ENCODE measurements around the gene PBX3. TPM values are rescaled to one million over a fixed set of nuclear protein-coding genes. Genes with fewer than 3 reads are reported as not detected.
A peak's percentile ranks its signal among the peaks of the same experiment; 100 is the strongest.

The PBX3 gene
- total RNA-seq, 1 donor: 22.4 TPM

DNA sequence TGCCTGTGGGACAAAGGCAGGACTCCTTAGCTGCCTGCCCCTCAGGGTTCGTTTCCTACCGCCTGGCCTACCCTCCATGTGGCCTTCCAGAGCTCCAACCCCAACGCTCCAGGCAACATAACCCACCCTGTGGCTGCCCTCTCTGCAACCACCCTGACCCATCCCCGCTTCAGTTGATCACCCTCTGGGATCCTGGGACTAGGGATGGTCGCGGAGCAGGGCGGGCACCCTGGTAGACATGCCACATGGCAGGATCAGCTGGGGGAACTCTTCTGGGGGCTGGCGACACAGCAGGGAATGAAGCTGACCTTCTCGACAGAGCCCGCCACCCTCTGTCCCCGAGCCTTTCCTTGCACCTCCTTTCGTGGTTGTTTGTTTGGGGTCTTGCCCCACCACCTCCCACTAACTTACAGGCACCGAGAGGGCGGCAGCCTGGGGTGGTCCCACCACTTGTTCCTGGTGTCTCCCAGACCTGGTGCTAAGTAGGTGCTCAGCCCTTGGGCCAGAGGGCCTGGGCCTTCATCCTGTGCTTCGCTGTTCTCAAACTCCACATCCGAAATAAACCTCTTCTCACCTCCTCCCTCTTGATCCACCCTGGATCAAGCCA lies 243.1 kb downstream of the PBX3 start:
- DNase-seq (ENCODE audit: low read depth in 2 of 3, low spot score in 2 of 3): no peak

GRCh38 chr9:125990793-125991220 lies 243.6 kb downstream of the PBX3 start:
- no peak for DNase-seq (ENCODE audit: low read depth in 2 of 3, low spot score in 2 of 3)

DNA sequence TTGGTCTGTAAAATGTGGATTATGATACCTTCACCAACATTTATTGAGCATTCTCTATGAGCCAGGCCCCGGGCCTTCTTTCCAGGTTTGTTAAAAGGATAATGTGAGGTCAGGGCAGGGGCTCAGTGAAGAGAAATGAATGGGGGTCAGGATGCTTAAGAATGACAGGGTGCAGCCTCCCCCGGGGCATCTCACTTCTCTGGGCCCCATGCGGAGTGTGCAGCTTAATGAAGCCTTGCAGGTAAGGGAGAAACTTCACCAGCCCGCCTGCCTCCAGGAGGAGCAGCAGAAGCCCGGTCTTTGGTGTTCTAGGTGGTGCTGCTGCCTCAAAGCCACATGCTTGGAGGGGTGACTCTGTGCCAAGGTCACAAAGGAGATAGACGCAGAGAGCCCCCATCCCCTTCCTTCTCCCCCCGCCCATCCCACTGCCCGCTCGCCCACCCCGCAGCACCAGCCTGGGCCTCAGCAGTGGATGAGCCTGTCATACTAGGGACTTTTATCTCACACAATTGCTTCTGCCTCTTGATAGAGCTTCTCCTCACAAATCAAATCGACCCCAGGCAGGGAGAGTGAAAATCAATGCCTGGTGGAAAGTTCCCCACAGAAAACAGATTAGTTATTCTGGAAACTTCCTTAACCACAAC lies 244.8 kb downstream of the PBX3 start:
- DNase-seq (ENCODE audit: low read depth in 2 of 3, low spot score in 2 of 3): no peak

- DNase-seq (ENCODE audit: low read depth in 2 of 3, low spot score in 2 of 3): no peak
These were observed 245.4 kb downstream of the PBX3 start for GRCh38 chr9:125992557-125992956.

GRCh38 chr9:125993466-125993865 lies 246.3 kb downstream of the PBX3 start:
- DNase-seq (ENCODE audit: low read depth in 2 of 3, low spot score in 2 of 3): no peak

DNA sequence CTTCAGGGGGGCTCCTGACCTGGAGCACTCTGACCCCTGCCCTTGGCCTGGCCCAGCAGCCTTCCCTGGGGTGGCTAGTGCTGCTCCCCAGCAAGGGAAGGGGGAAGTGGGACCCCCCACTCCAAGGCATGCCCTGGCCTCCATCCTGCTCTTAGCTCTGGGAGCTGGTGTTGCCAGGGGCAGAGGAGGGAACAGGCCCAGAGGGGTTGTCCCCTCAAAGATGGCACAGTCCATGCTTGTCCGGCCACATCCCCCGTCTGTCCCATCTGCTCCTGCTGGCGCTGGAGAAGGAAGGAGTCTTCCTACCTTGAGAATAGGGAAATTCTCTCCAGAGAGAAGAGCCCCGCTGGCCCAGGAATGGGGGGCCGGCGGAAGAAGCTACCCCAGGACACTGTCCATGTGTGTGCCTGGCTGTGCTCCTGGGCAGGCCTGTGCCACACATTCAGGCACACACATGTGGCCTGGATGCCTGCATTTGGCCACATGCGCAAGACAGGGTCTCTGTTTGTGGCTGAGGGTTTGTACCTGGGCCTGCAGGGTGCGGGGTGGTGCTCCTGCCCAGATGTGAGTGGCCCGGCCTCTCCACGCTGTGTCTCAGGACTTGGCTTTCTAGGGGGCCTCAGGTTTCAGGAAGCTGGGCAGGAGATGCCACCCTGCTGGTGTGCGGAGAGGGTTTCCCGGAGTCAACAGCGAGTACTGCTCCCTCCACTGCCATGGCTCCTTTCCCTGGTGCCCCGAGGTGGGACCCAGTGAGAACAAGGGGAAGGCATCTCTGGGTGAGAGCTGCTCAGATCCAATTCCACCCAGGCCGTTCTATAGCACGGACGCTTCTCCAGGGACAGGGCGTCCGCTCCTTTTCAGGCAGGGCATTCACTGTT lies 247.1 kb downstream of the PBX3 start:
- DNase-seq (ENCODE audit: low read depth in 2 of 3, low spot score in 2 of 3): no peak

- no peak for DNase-seq (ENCODE audit: low read depth in 2 of 3, low spot score in 2 of 3)
These were observed 247.8 kb downstream of the PBX3 start for GRCh38 chr9:125995006-125995405.

- DNase-seq (ENCODE audit: low read depth in 2 of 3, low spot score in 2 of 3): no peak
These were observed 248.5 kb downstream of the PBX3 start for GRCh38 chr9:125995706-125996105.

GRCh38 chr9:125996791-125997190 lies 249.6 kb downstream of the PBX3 start:
- no peak for DNase-seq (ENCODE audit: low read depth in 2 of 3, low spot score in 2 of 3)

DNA sequence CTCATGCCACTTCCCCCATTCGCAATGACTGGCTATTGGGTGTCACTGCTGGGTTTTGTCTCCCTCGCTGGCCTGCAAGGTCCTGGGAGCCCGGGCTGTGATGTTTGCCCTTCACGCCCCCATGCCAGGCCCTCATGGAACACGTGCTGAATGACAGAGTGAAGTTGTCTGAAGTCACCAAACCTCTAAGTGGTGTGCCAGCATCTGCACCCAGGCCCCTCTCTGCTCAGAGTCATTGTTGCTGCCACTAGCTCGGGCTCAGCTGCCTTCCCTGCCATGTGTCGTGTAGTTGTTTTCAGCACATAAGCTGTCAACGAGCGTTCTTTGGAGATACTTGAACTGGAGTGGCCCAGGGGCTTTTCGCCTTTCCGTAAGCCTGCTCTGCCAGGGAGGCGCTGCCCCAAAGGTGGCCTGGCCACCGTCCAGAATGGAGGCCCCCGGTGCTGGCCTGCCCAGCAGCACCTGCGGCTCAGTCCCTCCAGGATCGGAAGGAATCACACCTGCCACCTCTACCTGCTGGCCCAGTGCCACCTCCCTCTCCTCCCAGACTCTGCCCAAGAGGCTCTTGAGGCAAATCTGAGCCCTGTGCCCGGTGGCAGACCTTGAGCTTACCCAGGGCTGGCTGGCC lies 250.1 kb downstream of the PBX3 start:
- no peak for DNase-seq (ENCODE audit: low read depth in 2 of 3, low spot score in 2 of 3)

DNA sequence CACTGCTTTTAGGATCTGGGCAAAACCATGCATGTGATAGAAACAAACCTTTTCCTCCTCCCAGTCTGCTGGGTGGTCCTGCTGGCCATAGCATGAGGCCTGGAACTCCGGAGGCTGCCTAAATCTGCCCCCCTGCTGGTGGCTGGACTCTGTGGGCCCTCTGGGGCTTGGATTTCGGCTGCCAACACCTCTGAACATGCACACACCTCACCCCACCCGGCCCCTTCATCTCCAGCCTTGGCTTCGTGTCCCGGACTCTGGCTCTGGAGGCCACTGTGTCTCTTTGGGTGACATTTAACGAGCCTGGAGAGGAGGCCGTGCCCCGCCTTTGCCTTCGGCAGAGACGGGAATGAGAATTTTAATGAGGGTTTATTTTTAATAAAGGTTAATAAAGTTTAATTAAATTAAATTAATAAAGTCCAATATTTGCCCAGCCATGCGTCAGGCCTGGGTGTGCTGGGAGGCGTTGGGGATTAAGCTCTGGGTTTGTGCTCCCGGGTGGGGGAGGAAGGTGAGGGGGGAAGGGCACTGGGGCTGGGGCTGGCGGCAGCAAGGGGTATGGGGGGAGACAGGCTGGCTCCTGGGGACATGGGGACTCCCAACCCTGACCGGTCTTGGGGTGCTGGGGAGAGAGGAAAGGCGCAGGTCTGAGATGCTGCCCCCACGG lies 251.8 kb downstream of the PBX3 start:
- no peak for DNase-seq (ENCODE audit: low read depth in 2 of 3, low spot score in 2 of 3)

DNA sequence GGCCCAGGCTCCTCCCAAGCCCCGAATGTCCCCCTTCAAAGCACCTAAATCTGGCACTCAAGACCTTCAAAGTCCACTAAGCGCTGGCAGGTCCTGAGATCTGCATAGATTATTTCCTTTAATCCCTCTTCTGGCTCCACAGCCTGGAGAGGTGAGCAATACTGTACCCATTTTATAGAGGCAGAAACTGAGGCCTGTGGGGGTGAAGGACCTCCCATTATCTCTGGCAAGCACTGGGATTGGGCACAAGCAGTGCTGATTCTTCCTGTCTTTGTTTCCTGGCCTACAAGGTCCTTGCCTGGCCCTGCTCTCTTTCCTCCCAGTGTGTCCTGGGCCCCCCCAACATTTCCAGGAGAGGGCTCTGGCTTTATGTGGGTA lies 252.3 kb downstream of the PBX3 start:
- no peak for DNase-seq (ENCODE audit: low read depth in 2 of 3, low spot score in 2 of 3)

GRCh38 chr9:126000256-126000655 lies 253.1 kb downstream of the PBX3 start:
- DNase-seq (ENCODE audit: low read depth in 2 of 3, low spot score in 2 of 3): no peak

DNA sequence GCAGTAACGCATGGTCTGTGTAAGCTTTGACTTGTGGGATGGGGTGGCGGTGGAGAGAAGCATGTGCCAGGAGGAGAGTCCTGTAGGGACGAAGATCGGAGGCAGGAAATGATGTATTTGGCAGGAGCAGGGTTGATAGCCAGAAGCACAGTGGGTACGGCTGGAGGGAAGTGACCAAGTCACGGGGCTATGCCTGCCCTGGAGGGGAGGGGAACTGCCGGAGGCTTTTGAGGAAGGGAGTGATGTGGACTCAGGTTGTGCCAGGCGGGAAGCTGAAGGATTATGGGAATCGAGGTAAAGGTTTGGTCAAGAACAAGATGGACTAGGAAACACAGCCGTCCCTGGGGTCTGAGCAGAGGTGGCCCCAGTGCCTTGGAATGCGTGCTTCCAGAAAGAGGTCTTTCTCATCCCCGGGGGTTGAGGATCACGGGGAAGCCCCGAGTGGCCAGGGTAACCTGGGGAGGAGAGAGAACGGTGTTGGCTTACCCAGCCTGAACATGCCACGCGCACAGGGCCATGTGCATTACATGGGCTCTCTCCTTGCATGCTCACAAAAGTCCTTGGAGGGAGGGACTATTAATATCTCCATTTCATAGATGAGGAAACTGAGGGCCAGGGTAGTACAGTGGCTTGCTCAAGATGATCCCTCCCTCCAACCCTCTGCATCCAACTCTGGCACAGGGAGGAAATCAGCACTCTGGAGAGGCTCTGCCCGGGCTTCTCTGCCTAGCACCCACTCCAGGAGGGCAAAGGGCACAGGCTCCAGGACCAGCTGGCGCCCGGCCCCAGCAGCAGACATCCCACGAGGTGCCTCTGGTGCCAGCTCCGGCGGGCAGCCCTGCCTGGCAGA lies 253.8 kb downstream of the PBX3 start:
- DNase-seq (ENCODE audit: low read depth in 2 of 3, low spot score in 2 of 3): no peak

GRCh38 chr9:126001581-126002225 lies 254.5 kb downstream of the PBX3 start:
- DNase-seq (ENCODE audit: low read depth in 2 of 3, low spot score in 2 of 3): no peak

DNA sequence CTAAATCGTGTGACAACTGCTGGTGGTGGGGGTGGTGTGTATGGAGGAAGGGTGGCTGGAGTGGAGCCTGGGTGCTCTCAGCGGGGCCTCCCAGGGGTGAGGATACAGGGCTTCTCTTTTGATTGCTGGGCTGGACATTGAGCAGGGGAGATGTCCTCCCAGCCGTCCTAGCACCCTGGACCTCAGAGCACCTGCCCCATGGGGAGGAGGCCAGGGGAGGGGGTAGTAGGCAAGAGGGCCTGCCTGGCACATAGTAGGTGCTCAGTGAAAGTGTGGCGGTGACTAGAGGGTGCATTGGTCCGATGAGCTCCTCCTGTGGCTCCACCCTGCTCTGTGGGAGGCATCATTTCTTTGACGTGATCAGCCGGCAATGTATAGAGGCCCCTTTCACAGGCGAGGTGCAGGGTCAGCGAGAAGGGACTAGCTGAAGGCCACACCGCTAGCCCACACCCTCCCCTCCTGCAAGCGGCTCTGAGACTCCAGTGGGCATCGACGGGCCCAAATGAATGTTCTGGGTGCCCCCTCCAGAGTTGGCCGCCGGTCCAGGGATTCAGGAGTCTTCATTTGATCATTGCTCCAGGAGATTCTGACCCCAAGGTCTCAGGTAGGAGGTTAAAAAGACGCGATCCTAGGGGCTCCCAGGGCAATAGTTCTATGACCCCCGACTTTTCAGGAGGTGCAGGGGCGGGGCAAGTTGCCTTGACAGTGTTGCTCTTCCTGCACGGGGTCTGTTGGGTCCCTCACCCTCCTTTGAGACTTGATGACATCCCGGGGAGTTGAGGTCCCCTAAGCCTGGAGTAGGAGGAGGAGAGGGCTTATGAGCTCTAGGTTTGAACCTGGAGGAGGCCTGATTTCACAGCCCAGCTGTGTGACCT lies 255.5 kb downstream of the PBX3 start:
- DNase-seq (ENCODE audit: low read depth in 2 of 3, low spot score in 2 of 3): no peak

DNA sequence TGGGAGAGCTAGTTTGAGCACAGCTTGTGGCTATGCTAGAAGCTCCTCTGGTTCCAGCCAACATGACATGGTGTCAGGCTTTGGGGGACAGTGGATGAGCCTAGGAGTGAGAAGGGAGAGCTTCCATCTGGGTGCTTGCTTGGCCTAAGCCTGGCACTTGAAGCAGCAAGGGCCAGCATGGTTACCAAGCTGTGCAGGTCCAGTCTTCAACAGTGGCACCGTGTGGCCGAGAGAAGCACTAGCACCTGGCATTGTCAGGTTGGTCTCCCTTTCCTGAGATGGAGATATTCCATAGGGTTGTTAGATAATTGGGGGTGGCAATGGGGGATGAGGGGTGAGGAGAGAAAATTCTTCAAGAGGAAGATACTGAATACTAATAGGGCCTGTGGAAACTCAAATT lies 261.9 kb downstream of the PBX3 start:
- peak in 1 of 3 donors; percentile 10 for DNase-seq (ENCODE audit: low read depth in 2 of 3, low spot score in 2 of 3)

DNA sequence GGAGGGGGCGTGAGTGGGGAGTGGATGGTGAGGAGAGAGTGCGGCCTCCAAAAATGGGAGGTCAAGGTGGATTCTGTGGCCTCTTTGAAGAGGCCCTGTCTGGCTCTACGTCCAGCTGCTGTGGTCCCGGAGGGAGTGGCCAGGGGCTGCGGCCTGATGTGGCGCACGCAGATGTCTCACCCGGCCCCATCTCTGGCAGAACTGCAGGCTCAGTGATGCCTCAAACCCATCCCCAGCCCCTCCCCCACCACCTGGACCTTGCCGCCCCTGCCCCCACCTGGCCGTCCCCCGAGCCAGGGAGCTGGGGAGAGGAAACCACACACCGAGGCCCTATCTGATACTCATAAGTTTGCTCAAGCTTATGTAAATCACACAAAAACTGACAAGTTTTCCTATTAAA lies 267.6 kb downstream of the PBX3 start:
- no peak for DNase-seq (ENCODE audit: low read depth in 2 of 3, low spot score in 2 of 3)
